ENCODE results near the gene GNA15.

GRCh38 chr19:3190470-3190770 is 54.6 kb downstream of the GNA15 start:
- TF ChIP-seq CTCF (IDR thresholded peaks at IDR 0.05; ENCODE audit: borderline replicate concordance, extremely low read depth, low read length, poor library complexity, severe bottlenecking) (no peak), EZH2 (IDR thresholded peaks at IDR 0.05; ENCODE audit: borderline replicate concordance, low read depth, low read length, severe bottlenecking) (no peak)
